HG02943 (cell line): ENCODE data around the gene CACNA1D.

Experiments
- ATAC-seq: cut with Tn5 transposase; IDR thresholded peaks from one replicate; pipeline ENCODE4 v1.9.1; 2021; ENCODE audit warnings: mild to moderate bottlenecking, low read depth, moderate library complexity; ENCODE audit not compliant: unreplicated experiment

CACNA1D gene

DNA sequence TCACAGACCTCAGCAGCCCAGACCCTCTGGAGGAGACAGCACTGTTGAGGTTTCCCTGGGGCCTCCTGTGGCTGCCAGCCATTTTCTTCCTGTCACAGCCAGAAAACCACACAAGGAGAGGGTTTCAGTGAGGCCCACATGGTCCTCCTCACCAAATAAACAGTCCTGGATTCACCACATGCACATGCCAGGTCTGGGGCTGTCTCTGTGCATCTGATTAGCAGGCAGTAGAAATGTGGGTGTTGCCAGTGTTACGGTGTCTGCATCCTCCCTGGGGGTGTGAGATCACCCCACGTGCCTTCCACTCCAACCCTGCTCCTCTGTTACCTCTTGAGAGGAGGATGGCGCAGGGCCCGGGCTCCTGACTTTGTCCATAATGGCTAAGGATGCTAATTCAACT lies 211.4 kb downstream of the CACNA1D start:
- no peak for ATAC-seq

DNA sequence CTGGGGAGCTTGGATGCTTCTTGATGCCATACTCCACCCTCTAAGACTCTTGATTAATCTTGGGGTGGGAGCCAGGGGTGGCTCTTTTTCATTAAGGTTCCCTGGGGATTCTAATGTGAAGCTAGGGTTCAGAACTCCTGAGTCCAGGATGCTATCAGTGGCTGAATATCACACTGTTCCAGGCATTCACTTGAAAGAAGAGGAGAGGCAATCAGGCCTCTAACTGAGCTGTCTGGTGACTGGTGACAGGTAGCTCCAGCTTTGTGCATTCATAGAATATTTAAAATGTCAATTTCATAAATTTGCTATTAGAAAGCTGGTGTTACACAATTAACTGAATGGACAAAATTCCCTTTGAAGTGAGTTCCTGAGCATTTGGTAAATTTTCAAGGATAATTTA lies 212.8 kb downstream of the CACNA1D start:
- no peak for ATAC-seq

DNA sequence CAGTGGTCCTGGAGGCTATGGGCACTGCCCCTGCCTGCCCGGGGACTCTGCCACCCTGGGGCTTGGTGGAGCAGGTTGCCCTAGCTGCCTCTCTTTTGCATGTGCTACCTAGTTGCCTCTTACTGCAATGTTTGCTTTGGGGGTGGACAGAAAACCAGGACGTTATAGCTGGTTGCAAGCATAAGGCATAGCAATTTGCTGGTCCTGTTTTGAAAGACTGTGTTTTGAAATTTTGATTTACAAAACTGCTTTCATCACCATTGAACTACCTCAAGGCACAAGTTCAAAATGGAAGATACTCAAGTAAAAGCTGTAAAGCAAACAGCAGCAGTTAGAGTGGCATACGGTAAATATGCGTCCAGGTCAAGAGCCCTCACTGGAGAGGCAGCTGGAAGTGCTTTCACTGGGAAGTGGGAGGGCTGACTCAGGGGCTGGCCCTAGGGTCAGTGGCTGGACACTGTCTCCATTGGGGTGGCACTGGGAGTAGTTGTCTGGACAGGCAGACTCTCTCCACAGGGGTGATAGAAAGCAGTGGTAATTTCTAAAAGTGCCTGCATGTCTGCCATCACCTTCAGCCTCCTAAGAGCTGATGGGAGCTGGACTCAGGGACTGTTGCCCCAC lies 213.7 kb downstream of the CACNA1D start:
- ATAC-seq = no peak

DNA sequence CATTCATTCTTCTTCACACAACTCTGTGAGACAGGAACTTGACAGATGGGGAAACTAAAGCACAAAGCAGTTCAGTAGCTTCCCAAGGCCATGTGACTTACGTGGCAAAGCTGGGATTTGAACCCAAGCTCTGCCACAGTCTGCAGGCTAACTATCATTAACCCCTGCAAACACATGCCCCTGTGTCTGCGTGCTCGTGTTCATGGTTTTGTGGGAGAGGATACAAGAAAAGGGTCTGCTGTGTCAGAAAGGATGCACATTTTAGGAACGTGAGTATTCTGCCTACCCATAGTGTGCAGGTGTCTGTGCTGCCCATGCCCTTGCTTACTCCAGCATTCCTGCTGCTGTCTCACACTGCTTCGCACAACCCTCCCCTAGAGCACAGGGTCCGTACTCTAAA lies 214.8 kb downstream of the CACNA1D start:
- ATAC-seq = no peak

DNA sequence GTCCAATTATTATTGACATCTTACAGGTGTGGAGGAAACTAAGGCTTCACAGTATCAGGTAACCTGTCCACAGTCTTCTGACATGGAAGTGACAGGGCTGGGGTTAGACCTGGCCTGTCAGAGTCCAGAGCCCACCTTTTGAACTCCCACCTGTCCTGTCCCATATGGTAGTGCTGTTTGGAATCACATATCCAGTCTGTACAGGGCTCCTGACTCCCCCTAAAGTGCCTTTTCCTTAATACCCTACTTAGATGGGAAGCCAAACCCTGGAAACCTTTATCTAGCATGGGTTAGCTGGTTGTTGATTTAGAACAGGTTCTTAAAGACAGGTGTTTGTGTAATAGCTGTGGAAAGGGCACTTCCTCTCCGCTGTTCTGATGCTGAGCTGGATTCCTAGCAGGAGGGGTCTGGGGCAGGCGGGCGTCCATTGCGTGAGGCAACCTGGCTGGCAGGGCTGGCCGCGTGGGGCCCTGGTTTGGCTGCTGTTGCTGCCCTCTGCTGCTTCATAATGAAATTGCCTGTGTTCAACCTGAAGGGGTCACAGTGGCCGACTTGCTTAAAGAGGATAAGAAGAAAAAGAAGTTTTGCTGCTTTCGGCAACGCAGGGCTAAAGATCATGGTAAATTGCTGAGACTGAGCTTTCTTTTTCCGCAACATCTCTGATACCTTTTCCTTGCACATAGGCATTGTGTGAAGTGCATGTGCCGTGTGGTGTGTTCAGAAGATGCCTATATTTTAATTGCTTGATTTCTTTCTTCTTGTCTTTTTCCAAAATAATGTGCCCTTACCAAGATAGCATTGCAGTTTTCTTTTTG lies 215.7 kb downstream of the CACNA1D start:
- ATAC-seq = no peak

DNA sequence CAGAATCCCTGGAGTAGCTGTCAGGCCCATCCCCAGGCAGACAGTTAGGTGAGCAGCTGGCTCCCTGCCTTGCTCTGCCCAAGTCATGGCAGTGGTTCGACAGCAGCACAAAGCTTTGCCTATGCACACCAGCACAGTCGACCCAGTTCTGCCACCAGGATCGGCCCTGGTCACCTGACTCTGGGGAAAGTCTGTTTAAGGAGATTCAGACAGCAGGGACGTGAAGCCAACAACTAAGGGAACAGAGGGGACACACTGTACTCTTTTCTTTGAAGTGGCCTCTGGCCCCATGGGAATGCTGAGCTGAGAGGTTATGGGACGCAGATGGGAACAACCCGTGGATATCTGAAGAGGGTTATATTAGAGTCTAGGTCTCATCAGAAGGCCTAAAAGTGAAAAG lies 217.0 kb downstream of the CACNA1D start:
- ATAC-seq = no peak

DNA sequence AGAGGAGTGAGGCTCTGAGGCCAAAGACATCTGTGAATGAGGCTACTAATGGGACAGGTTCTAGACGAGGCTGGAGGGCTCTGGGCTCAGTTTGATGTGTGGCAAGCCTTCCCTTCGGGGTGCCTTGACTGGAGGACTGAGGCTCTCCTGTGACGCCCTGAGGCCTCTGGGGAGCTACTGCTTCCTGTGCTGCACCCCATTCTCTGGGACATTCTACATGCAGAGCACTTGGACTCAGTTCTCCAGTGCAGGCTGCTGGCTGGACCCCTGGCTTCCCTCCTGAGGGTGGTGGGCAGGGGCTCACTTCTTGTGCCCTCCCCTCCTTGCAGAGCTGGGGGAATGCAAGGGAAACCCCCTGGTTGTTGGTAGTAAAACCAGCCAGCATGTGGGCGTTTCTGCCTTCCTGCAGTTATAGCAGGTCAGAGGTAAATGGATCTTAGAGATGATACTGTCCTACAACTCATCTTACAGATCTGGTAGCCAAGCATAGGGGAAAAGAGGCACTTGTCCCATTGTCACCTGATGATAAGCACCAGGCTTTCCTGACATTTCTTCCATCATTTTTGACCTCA lies 218.5 kb downstream of the CACNA1D start:
- ATAC-seq = no peak

DNA sequence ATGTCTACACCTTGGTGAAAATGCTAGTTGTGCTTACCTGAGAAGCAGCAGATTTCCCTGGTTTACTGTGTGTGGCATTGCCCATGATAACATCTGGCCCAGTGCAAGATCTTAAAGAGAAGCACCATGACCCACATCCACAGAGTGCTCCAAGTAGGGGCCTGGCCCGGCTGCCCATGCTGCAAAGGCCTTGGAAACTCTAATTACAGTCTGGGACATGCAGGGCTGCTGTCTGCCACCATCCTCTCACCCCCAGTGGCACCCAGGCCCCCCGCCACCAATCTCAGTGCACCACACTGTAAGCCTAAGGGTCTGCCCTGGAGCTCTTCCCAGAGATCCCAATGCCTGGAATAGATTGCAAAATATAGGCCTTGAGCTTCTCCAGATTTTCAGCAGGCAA lies 219.2 kb downstream of the CACNA1D start:
- no peak for ATAC-seq

DNA sequence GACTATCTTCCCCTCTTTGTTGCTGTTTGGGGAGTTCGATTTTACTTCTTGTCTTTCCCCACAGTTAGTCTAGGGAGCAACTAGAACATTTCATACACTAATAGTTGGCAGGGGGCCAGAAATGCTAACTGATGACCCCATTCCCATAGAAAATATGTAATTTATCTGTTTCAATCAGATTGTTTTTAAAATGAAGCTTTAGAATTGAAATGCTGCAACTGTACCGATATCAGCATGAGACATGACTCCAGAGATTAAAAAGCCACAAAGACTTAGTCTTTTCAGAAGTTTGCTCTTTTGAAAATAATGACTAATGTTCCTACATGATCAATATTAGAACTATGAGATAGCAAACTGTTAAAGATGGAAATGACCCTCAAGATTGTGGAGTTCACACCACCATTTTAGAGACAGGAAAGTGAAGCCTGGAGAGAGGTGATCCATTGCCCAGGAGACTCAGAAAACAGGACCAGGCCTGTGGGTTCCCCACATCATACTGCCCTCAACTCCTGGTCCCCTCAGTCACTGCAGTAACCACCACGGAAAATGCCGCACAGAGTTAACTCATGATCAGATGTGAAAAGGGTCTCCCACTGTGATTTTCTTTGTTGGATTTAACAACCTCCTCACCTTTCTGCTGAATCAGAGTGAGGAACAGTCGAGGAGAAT lies 221.5 kb downstream of the CACNA1D start:
- ATAC-seq = no peak

DNA sequence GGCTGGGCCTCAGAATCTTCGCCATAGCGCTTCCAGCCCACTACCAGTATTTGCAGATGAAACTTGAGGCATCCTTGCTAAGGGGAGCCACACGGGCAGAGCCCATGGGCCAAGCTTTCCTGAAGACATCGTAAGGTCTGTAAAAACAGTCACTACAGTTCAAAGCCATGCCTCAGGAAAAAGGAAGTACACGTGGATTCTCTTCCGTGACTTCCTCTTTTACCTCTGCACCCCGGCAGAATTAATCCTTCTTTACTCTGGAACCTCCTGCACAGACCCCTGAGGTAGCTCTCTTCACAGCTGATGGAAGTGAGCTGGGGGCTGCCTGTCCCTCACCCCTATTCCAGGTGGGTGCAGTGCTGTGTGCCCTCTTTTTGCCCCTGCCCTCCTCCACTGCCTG lies 222.6 kb downstream of the CACNA1D start:
- ATAC-seq = no peak

DNA sequence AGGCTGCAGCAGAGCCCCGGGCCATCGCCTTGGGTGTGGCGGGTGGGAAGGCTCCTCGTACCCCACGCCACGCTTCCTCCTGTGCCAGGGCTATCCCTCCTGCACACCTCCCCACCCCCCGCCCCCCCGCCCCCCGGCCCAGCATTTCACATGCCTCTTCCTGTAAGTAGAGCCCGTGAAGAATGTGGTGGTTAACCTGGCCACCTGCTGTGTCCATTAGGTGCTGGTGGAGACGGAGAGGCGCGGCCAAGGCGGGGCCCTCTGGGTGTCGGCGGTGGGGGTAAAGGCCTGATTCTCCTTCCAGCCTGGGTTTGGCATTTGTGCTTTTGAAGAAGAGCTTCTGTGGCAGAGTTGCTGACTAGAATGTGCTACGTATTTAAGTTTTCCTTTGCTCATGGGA lies 224.1 kb downstream of the CACNA1D start:
- no peak for ATAC-seq

DNA sequence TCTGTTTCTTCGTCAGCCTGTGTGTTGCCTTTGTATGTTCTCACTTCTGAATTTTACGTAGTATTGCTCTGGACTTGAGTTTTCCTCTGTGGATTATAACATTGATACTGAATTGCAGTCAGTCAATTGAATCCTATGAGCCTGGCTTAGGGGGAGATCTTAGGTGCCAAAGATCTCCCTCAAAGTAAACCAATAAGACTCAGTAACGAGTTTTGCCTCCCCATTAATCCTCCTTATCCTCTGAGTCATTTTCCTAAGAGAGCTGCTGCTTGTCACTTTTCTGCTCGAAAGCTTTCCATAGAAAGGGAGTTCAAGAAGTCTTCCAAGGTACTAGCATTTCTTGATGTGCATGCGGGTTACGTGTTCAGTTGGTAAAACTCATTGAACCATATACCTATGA lies 225.4 kb downstream of the CACNA1D start:
- ATAC-seq = no peak

DNA sequence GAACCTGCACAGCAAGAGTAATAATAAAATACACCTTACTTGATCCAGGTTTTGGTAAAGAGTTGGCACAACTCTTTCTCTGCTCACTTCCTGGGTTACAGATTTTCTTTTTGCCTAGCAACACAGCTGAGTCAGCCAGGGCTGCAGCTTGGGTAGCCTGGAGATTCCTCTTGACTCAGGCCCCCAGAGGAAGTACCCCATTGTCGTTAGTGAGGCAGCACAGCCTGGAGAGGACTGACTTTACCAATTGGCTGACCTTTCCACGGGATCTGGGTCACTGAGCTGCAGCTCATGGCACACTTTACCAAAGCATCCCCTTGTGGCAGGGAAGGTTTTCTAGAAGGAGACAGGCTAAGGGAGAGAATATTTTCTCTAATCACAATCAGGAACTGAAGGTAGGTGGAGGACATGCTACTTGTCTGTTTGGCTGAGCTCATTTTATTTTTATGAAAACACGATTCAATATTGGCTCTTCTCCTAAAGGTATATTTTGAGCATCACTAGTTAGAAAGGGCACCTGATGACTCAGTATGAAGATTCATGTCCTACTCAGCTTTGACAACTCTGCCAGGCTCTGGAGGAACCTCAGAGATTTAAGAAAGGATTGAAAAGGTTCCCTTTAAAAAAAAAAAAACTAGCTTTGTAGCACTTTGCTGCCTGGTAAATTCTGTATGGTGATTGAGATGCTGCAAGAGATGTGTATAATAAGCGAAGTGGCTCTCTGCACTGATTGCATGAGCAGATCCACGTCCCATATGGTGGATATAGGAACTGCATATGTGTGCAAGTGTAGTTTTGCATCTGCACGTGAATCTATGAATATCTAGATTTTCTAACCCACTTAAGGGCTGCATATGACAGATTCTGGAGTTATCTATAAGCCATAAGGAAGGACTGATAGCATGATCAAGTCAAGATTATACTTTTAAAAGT lies 227.0 kb downstream of the CACNA1D start:
- ATAC-seq = no peak

DNA sequence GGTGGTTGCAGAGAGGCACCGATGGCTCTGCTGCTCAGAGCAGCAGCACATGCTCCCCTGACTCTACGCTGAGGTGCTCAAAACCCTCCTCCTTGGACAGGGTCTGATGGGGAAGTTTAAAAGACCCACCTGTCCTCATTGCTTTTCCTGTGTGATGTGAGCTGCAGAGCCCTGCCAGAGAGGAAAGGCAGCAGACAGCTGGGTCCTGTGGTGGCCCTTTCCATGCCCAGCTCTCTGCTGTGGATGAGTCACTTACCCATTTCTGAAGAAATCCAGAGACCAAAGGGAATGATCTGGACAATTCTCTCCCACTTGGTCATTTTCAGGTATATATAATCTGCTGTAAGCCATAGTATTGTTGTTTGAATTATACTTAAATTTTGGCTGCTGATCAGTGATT lies 230.2 kb downstream of the CACNA1D start:
- ATAC-seq = no peak

DNA sequence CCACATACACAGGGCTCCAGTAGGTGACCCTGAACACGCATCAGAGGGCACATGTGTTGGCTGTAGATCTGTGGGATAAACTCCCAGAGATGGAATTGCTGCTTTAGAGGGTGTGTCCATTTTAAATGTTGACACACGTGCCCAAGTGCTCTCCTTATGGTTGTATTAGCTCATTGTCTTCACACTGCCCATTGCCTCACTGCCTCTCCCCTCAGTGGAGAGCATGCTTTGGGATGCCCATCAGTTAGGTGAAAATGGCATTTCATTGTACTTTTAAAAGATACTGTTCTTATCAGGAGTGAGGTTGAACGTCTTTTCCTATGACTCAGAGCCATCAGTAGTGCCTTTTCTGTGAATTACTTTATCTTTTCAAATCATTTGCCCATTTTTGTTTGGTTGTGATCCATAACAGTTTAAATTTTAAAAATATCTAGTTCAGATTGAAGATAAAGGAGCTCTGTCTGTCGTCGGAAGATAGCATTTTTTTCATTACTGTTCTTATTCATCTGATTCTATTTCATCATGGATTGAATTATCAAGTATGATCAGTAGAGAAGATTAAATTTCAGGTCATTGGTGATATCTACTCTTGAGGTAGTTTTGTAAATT lies 231.1 kb downstream of the CACNA1D start:
- ATAC-seq = no peak

DNA sequence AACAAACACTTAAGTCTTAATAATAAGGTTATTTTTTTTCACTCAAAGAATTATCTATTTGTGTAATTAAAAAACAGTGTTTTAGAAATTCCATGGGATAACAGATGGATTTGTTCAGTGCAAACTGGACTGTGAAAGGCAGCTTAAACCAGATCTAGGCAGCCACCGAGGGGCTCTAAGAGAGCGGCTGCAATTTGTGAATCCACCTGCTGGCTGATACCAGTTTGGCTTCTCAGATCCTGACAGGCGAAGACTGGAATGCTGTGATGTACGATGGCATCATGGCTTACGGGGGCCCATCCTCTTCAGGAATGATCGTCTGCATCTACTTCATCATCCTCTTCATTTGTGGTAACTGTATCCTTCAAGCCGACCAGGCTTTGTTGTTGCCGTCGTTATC lies 232.2 kb downstream of the CACNA1D start:
- no peak for ATAC-seq

DNA sequence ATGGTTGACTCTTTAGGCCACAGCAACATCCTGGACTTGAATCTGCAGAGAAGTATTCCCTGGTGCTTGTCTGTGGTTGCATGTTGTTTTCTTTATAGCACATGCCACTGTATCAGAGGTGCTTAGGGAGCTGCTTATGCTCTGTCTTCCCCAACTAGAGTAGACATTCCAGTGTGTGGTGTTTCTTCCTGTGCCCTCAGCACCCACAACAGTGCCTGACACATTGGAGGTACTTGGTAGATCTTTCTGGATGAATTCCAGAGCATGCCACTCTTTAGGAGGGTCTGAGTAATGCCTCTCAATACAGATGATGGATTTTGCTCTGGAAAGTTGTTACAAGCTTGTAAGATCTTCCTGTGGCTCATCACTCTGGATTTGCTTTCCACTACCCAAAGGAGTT lies 234.2 kb downstream of the CACNA1D start:
- ATAC-seq = no peak

DNA sequence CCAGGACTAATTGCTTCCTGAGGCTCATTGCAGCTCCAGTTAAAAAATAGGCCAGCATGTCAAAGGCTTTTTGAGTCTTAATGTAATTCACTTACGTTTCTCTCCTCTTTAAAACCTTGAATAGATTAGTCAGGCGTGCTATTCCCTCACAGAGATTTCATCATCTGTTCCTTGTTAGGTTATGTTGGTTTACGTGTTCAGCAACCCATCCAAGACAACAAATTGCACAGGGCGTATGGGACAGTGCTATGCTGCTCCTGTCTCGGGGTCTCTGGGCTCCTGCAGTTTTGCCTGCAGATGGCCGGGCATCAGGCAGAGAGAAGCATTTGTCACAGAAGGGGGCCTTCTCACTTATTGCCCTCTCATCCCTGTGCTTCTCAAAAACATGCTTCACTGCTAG lies 234.7 kb downstream of the CACNA1D start:
- ATAC-seq = no peak

DNA sequence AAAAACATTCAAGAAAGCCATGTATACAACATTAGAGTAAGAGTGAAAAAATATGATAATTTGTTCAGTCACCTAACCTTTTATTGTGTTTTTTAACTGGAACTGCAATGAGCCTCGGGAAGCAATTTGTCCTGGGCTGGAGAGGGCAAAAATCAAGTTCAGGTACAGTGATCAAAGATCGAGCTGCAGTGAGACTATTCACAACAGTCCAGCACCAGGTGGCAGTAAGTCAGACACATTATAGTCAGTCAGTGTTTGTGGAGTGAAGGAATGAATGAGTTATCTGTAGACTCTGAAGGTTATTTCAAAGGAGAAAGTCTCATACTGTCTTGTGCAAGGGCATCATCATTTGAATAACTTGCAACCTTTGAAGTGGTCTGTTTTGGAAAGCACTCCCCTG lies 235.2 kb downstream of the CACNA1D start:
- no peak for ATAC-seq

DNA sequence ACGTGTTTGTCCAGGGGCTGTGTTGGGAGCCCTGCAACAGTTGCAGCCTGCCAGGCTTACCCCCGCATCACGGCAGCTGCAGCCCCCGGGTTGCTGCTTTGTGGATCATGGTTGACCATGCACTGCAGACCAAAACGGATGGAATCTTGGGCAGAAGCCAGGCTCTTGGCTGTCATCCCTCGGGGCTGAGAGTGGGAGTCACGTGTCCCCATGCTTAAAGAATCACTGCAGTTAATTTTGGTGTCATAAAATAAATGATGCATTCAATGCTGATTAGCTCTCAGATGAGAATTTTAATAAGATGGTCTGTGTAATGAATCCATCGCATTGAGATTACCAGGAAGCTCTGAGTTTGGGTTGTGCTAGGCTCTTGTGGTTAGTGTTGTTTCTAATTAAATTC lies 236.2 kb downstream of the CACNA1D start:
- no peak for ATAC-seq
